Body of pancreas (tissue), 4 donors: ENCODE results near the gene CDKN1A.

Experiments used
- POLR2A ChIP-seq, 3 donors: fragments of 450-650 bp; IDR thresholded peaks; one replicate each; pipeline ENCODE4 v1.6.1; 2016; ENCODE audit warnings: antibody characterized with exemption in 3 of 3, mild to moderate bottlenecking in 2 of 3
- TF ChIP-seq, protein P1 (sequence below), 7 experiments: fragments of 450-650 bp in 4 of 7; fragments of 200-600 bp in 3 of 7; sonication (generic) in 3 of 7; IDR thresholded peaks; one replicate each; pipeline ENCODE4 v1.5.1; 2016 to 2019; ENCODE audit warnings: antibody characterized with exemption in 7 of 7

DNA sequence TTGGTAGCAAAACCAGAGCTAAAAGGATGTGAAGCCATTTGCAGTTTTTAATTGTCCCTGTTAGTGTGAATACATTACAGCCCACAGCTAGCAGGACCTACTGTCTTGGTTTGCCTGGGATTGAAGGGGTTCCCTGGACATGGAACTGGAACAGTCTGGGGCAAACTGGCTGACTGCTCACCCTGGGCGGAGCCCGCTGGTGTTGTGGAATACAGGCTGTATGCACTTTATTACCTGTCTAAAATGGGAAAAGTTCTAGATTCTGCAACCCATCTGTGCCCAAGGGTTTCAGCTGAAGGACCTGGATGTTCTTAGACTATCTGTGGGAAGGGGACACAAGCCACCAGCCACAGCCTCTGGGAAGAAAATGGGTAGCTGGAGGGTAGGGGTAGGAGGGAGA lies 12.2 kb upstream of the CDKN1A start:
- TF ChIP-seq, protein P1, sequence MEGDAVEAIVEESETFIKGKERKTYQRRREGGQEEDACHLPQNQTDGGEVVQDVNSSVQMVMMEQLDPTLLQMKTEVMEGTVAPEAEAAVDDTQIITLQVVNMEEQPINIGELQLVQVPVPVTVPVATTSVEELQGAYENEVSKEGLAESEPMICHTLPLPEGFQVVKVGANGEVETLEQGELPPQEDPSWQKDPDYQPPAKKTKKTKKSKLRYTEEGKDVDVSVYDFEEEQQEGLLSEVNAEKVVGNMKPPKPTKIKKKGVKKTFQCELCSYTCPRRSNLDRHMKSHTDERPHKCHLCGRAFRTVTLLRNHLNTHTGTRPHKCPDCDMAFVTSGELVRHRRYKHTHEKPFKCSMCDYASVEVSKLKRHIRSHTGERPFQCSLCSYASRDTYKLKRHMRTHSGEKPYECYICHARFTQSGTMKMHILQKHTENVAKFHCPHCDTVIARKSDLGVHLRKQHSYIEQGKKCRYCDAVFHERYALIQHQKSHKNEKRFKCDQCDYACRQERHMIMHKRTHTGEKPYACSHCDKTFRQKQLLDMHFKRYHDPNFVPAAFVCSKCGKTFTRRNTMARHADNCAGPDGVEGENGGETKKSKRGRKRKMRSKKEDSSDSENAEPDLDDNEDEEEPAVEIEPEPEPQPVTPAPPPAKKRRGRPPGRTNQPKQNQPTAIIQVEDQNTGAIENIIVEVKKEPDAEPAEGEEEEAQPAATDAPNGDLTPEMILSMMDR (IDR thresholded peaks at IDR 0.05): no peak
- no peak for TF ChIP-seq POLR2A (IDR thresholded peaks at IDR 0.05)
